Rectal smooth muscle tissue (tissue), 1 donor: Measurements from ENCODE around the gene TRIOBP.

Source experiments
- H3K27ac ChIP-seq: one replicate; pipeline ENCODE4 v1.7.0; 2013; ENCODE audit warnings: low read depth, low read length, inconsistent platforms
- H3K27me3 ChIP-seq: one replicate; pipeline ENCODE4 v1.7.0; 2013; ENCODE audit warnings: low read length; ENCODE audit not compliant: control insufficient read depth, insufficient read depth
- H3K36me3 ChIP-seq: one replicate; pipeline ENCODE4 v1.7.0; 2013; ENCODE audit warnings: low read length; ENCODE audit not compliant: control insufficient read depth, insufficient read depth
- H3K4me1 ChIP-seq: one replicate; pipeline ENCODE4 v1.7.0; 2013; ENCODE audit warnings: low read length; ENCODE audit not compliant: control insufficient read depth, insufficient read depth
- H3K4me3 ChIP-seq: one replicate; pipeline ENCODE4 v1.7.0; 2013; ENCODE audit warnings: low read length
- H3K9ac ChIP-seq: one replicate; pipeline ENCODE4 v1.7.0; 2013; ENCODE audit warnings: low read length

The TRIOBP gene

GRCh38 chr22:37674951-37675929, 21.6 kb upstream of the TRIOBP start, which contains the start of gene LGALS1:
Gene LGALS1 (plus strand): TSS chr22:37675636. CDS start chr22:37675703, 67 bp downstream.
- peak within 1 kb of the TSS; percentile 81 for H3K4me3 ChIP-seq
- no peaks in the 10 kb centered on the region for H3K27me3 ChIP-seq
- H3K36me3 ChIP-seq, result peaks cover 5% of the 10 kb centered on the region
- H3K4me1 ChIP-seq, result peaks cover 10% of the 10 kb centered on the region
- H3K9ac ChIP-seq, result peak within 1 kb of the TSS; percentile 42
- peak within 1 kb of the TSS; percentile 92 for H3K27ac ChIP-seq

GRCh38 chr22:37675930-37676735, 20.7 kb upstream of the TRIOBP start:
- peak overlapping the region; percentile 42 for H3K9ac ChIP-seq
- H3K4me3 ChIP-seq, result peak overlapping the region; percentile 81
- H3K27ac ChIP-seq, result peak overlapping the region; percentile 92
- peaks cover 5% of the 10 kb centered on the region for H3K36me3 ChIP-seq
- peaks cover 10% of the 10 kb centered on the region for H3K4me1 ChIP-seq
- H3K27me3 ChIP-seq, result no peaks in the 10 kb centered on the region

- peak overlapping the region; percentile 81 for H3K4me3 ChIP-seq
- peak overlapping the region; percentile 42 for H3K9ac ChIP-seq
- peaks cover 10% of the 10 kb centered on the region for H3K4me1 ChIP-seq
- no peaks in the 10 kb centered on the region for H3K27me3 ChIP-seq
- H3K27ac ChIP-seq, result peak overlapping the region; percentile 92
- peaks cover 5% of the 10 kb centered on the region for H3K36me3 ChIP-seq
Observed at GRCh38 chr22:37676736-37677492, 19.9 kb upstream of the TRIOBP start.

- H3K27ac ChIP-seq, result peak overlapping the region; percentile 92
- H3K9ac ChIP-seq, result no peak overlapping the region
- no peaks in the 10 kb centered on the region for H3K27me3 ChIP-seq
- peaks cover 10% of the 10 kb centered on the region for H3K4me1 ChIP-seq
- H3K4me3 ChIP-seq, result peak overlapping the region; percentile 65
- H3K36me3 ChIP-seq, result peaks cover 5% of the 10 kb centered on the region
Observed at GRCh38 chr22:37677493-37677974, 19.3 kb upstream of the TRIOBP start.

- Histone ChIP-seq H3K27ac (no peak overlapping the region), H3K4me3 (no peak overlapping the region), H3K4me1 (peaks cover 10% of the 10 kb centered on the region), H3K9ac (no peak overlapping the region), H3K36me3 (peaks cover 5% of the 10 kb centered on the region), H3K27me3 (no peaks in the 10 kb centered on the region)
Observed at GRCh38 chr22:37678372-37678771, 18.5 kb upstream of the TRIOBP start.

- H3K4me3 ChIP-seq, result no peak overlapping the region
Observed at GRCh38 chr22:37679670-37680069, 17.2 kb upstream of the TRIOBP start.

GRCh38 chr22:37680191-37680851, 16.5 kb upstream of the TRIOBP start:
- peaks cover 5% of the 10 kb centered on the region for H3K36me3 ChIP-seq
- peaks cover 2% of the 10 kb centered on the region for H3K4me1 ChIP-seq
- H3K27me3 ChIP-seq, result no peaks in the 10 kb centered on the region
- H3K4me3 ChIP-seq, result no peak overlapping the region
- H3K27ac ChIP-seq, result no peak overlapping the region
- H3K9ac ChIP-seq, result no peak overlapping the region

More at GRCh38 chr22:37679670-37680069, 17.2 kb upstream of the TRIOBP start:
- Histone ChIP-seq H3K27me3 (no peaks in the 10 kb centered on the region), H3K9ac (no peak overlapping the region), H3K27ac (no peak overlapping the region), H3K4me1 (peaks cover 2% of the 10 kb centered on the region), H3K36me3 (peaks cover 5% of the 10 kb centered on the region)

GRCh38 chr22:37681001-37681424, 15.8 kb upstream of the TRIOBP start:
- Histone ChIP-seq H3K27me3 (no peaks in the 10 kb centered on the region), H3K9ac (no peak overlapping the region), H3K27ac (no peak overlapping the region), H3K4me1 (peaks cover 2% of the 10 kb centered on the region), H3K4me3 (no peak overlapping the region), H3K36me3 (peaks cover 5% of the 10 kb centered on the region)

GRCh38 chr22:37681556-37682049, 15.2 kb upstream of the TRIOBP start:
- peaks cover 5% of the 10 kb centered on the region for H3K36me3 ChIP-seq
- H3K9ac ChIP-seq, result no peak overlapping the region
- H3K4me3 ChIP-seq, result no peak overlapping the region
- H3K27ac ChIP-seq, result no peak overlapping the region
- H3K4me1 ChIP-seq, result peaks cover 2% of the 10 kb centered on the region
- H3K27me3 ChIP-seq, result no peaks in the 10 kb centered on the region

- Histone ChIP-seq H3K36me3 (peaks cover 6% of the 10 kb centered on the region), H3K27me3 (no peaks in the 10 kb centered on the region), H3K4me1 (no peaks in the 10 kb centered on the region), H3K4me3 (no peak overlapping the region), H3K27ac (no peak overlapping the region), H3K9ac (no peak overlapping the region)
Observed at GRCh38 chr22:37684803-37685615, 11.8 kb upstream of the TRIOBP start.
